ENCODE data around the gene SUFU.
A peak's percentile ranks its signal among the peaks of the same experiment; 100 is the strongest.
"Not testable (repeated sequence)": the region's sequence is repeated elsewhere in the genome, so short reads cannot be mapped to it uniquely, and the experiment has no call there.

The SUFU gene

GRCh38 chr10:102484021-102484420 lies 19.8 kb upstream of the SUFU start:
- no peak for DNase-seq

GRCh38 chr10:102485093-102485784 lies 18.5 kb upstream of the SUFU start:
- DNase-seq: no peak

- DNase-seq: no peak
Observed at GRCh38 chr10:102491136-102491535, 12.6 kb upstream of the SUFU start.

GRCh38 chr10:102492344-102492939 lies 11.3 kb upstream of the SUFU start:
- DNase-seq: no peak

- no peak for DNase-seq
Observed at GRCh38 chr10:102492983-102493382, 10.8 kb upstream of the SUFU start.

- DNase-seq: no peak
Observed at GRCh38 chr10:102493771-102494170, 10.0 kb upstream of the SUFU start.

GRCh38 chr10:102497545-102497944 lies 6.2 kb upstream of the SUFU start:
- DNase-seq: no peak

GRCh38 chr10:102499356-102499755 lies 4.4 kb upstream of the SUFU start:
- no peak for DNase-seq

GRCh38 chr10:102500686-102501085 lies 3.1 kb upstream of the SUFU start:
- not testable (repeated sequence) for DNase-seq

GRCh38 chr10:102501201-102502028 lies 2.4 kb upstream of the SUFU start:
- DNase-seq: no peak

- DNase-seq: peak; percentile 98
Observed at GRCh38 chr10:102502029-102502336, 1.8 kb upstream of the SUFU start.

GRCh38 chr10:102502337-102503151 lies 1.2 kb upstream of the SUFU start, which contains the start of gene ACTR1A:
TSS of gene ACTR1A (minus strand) at chr10:102502712. CDS start at chr10:102502647, 65 bp downstream.
- peak; percentile 96 for DNase-seq

GRCh38 chr10:102504179-102504975 lies 605 bp downstream of the SUFU start:
- DNase-seq: peak; percentile 39

GRCh38 chr10:102504976-102505300 lies 1.2 kb downstream of the SUFU start:
- no peak for DNase-seq

GRCh38 chr10:102505462-102506115 lies 1.8 kb downstream of the SUFU start:
- DNase-seq: no peak

- no peak for DNase-seq
Observed at GRCh38 chr10:102507521-102507920, 3.7 kb downstream of the SUFU start.

GRCh38 chr10:102508506-102508905 lies 4.7 kb downstream of the SUFU start:
- no peak for DNase-seq

GRCh38 chr10:102509387-102509786 lies 5.6 kb downstream of the SUFU start:
- DNase-seq: no peak

- DNase-seq: no peak
Observed at GRCh38 chr10:102511583-102512274, 8.0 kb downstream of the SUFU start.

- no peak for DNase-seq
Observed at GRCh38 chr10:102514487-102515311, 10.9 kb downstream of the SUFU start.

All from CD4-positive, alpha-beta T cell treated with Interleukin-6 for 4 hours (primary cell).